HG03520 (cell line): ENCODE data around the gene CFAP119.

Experiments
- ATAC-seq: cut with Tn5 transposase; IDR thresholded peaks from one replicate; pipeline ENCODE4 v1.9.1; 2021; ENCODE audit warnings: mild to moderate bottlenecking, moderate library complexity; ENCODE audit not compliant: unreplicated experiment

The CFAP119 gene

GRCh38 chr16:30715750-30716445 lies 46.0 kb downstream of the CFAP119 start:
- no peak for ATAC-seq

- ATAC-seq: no peak
Observed at GRCh38 chr16:30711712-30712111, 50.1 kb downstream of the CFAP119 start.

GRCh38 chr16:30710971-30711370 lies 50.9 kb downstream of the CFAP119 start:
- no peak for ATAC-seq
